ENCODE data around the gene RGS1. TPM values are rescaled to one million over a fixed set of nuclear protein-coding genes. Genes with fewer than 3 reads are reported as not detected.

RGS1 gene
- polyA plus RNA-seq, 1 of the 3 experiments (the other 2 are of a cell fraction) = 0.12 TPM

DNA sequence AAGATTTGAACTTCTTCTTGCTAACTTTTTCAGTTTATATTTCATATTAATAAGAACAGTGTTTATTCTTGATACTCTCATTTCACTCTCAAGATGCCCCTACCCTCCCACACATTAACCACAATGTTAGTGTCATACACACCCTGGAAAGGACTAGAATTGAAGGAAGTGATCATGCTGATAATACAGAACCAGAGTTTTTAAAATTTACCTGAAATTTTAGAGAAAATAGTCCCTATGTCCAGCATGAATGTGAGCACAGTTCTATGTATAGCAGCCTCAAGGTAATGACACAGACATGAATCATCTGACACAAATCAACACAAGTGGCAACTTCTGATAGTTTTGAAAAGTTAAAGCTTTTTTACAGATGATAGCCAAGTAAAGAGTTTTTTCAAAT lies 26.0 kb downstream of the RGS1 start (continued):
- TF ChIP-seq, protein P1, sequence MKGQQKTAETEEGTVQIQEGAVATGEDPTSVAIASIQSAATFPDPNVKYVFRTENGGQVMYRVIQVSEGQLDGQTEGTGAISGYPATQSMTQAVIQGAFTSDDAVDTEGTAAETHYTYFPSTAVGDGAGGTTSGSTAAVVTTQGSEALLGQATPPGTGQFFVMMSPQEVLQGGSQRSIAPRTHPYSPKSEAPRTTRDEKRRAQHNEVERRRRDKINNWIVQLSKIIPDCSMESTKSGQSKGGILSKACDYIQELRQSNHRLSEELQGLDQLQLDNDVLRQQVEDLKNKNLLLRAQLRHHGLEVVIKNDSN (IDR thresholded peaks at IDR 0.05; ENCODE audit: borderline replicate concordance, low read depth) = no peak
- TF ChIP-seq, protein P2, sequence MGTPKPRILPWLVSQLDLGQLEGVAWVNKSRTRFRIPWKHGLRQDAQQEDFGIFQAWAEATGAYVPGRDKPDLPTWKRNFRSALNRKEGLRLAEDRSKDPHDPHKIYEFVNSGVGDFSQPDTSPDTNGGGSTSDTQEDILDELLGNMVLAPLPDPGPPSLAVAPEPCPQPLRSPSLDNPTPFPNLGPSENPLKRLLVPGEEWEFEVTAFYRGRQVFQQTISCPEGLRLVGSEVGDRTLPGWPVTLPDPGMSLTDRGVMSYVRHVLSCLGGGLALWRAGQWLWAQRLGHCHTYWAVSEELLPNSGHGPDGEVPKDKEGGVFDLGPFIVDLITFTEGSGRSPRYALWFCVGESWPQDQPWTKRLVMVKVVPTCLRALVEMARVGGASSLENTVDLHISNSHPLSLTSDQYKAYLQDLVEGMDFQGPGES (IDR thresholded peaks at IDR 0.05; ENCODE audit: low read depth, low read length) = no peak
- TF ChIP-seq, protein P3, sequence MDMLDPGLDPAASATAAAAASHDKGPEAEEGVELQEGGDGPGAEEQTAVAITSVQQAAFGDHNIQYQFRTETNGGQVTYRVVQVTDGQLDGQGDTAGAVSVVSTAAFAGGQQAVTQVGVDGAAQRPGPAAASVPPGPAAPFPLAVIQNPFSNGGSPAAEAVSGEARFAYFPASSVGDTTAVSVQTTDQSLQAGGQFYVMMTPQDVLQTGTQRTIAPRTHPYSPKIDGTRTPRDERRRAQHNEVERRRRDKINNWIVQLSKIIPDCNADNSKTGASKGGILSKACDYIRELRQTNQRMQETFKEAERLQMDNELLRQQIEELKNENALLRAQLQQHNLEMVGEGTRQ (IDR thresholded peaks at IDR 0.05; ENCODE audit: borderline replicate concordance, low read depth, low read length) = no peak
- no peak for TF ChIP-seq FOXM1 (IDR thresholded peaks at IDR 0.05; ENCODE audit: low read depth)
- TF ChIP-seq POLR2AphosphoS5 (IDR thresholded peaks at IDR 0.05; ENCODE audit: low read depth, low read length) = no peak
- TF ChIP-seq, protein P4, sequence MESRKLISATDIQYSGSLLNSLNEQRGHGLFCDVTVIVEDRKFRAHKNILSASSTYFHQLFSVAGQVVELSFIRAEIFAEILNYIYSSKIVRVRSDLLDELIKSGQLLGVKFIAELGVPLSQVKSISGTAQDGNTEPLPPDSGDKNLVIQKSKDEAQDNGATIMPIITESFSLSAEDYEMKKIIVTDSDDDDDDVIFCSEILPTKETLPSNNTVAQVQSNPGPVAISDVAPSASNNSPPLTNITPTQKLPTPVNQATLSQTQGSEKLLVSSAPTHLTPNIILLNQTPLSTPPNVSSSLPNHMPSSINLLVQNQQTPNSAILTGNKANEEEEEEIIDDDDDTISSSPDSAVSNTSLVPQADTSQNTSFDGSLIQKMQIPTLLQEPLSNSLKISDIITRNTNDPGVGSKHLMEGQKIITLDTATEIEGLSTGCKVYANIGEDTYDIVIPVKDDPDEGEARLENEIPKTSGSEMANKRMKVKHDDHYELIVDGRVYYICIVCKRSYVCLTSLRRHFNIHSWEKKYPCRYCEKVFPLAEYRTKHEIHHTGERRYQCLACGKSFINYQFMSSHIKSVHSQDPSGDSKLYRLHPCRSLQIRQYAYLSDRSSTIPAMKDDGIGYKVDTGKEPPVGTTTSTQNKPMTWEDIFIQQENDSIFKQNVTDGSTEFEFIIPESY (IDR thresholded peaks at IDR 0.05; ENCODE audit: borderline replicate concordance, low read depth) = no peak
- TF ChIP-seq JUND (IDR thresholded peaks at IDR 0.05) = peak; percentile 39
- no peak for TF ChIP-seq GABPA (IDR thresholded peaks at IDR 0.05; ENCODE audit: low read depth)
- TF ChIP-seq YY1 (IDR thresholded peaks at IDR 0.05; ENCODE audit: low read depth) = no peak
- TF ChIP-seq EP300 (IDR thresholded peaks at IDR 0.05; ENCODE audit: borderline replicate concordance in 1 of 2, low read depth in 1 of 2, low read length in 1 of 2) = no peak
- no peak for TF ChIP-seq FOXJ3 (CRISPR knock-in tag; IDR thresholded peaks at IDR 0.05)
- no peak for TF ChIP-seq SMC3 (IDR thresholded peaks at IDR 0.05; ENCODE audit: low read depth, low read length)
- no peak for TF ChIP-seq RCOR1 (IDR thresholded peaks at IDR 0.05; ENCODE audit: low read length)
- peak; percentile 15; the same call in 1 of the 2 replicates for TF ChIP-seq TCF12 (IDR thresholded peaks at IDR 0.05)
- TF ChIP-seq SIN3A (IDR thresholded peaks at IDR 0.05; ENCODE audit: borderline replicate concordance, low read depth, low read length) = no peak
- TF ChIP-seq, protein P5, sequence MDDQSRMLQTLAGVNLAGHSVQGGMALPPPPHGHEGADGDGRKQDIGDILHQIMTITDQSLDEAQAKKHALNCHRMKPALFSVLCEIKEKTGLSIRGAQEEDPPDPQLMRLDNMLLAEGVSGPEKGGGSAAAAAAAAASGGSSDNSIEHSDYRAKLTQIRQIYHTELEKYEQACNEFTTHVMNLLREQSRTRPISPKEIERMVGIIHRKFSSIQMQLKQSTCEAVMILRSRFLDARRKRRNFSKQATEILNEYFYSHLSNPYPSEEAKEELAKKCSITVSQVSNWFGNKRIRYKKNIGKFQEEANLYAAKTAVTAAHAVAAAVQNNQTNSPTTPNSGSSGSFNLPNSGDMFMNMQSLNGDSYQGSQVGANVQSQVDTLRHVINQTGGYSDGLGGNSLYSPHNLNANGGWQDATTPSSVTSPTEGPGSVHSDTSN (IDR thresholded peaks at IDR 0.05) = peak; percentile 70
- TF ChIP-seq TEAD4 (IDR thresholded peaks at IDR 0.05; ENCODE audit: borderline replicate concordance, insufficient read depth) = no peak
- TF ChIP-seq MXI1 (IDR thresholded peaks at IDR 0.05; ENCODE audit: low read depth, low read length) = no peak

Measured in SK-N-SH (cell line).